Measurements from ENCODE around the gene TBL3.

The TBL3 gene

DNA sequence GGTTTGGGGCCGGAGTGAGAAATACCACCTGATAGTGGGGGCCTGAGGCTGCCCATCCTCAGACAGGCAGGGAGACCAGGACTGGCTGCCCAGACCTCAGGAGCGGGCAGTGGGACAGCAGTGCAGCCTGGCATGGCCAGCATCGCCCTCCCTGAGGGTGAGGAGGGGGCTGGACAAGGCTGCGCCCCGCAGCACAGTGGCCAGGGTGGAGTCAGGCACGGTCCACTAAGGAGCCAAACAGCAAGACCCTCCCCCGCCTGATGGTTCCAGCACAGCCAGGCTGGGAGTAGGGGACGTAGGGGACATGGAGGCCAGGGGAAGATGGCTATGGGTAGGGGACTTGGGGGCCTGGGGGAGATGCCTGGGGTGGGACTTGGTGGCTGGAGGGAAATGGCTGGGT, 34.5 kb downstream of the TBL3 start:
- TF ChIP-seq, protein P1, sequence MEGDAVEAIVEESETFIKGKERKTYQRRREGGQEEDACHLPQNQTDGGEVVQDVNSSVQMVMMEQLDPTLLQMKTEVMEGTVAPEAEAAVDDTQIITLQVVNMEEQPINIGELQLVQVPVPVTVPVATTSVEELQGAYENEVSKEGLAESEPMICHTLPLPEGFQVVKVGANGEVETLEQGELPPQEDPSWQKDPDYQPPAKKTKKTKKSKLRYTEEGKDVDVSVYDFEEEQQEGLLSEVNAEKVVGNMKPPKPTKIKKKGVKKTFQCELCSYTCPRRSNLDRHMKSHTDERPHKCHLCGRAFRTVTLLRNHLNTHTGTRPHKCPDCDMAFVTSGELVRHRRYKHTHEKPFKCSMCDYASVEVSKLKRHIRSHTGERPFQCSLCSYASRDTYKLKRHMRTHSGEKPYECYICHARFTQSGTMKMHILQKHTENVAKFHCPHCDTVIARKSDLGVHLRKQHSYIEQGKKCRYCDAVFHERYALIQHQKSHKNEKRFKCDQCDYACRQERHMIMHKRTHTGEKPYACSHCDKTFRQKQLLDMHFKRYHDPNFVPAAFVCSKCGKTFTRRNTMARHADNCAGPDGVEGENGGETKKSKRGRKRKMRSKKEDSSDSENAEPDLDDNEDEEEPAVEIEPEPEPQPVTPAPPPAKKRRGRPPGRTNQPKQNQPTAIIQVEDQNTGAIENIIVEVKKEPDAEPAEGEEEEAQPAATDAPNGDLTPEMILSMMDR (IDR thresholded peaks at IDR 0.05) = no peak

GRCh38 chr16:2007081-2007836, 35.4 kb downstream of the TBL3 start:
- TF ChIP-seq, protein P1 (IDR thresholded peaks at IDR 0.05) = no peak

- TF ChIP-seq, protein P1 (IDR thresholded peaks at IDR 0.05) = no peak
These were observed 36.2 kb downstream of the TBL3 start for GRCh38 chr16:2008009-2008526.

DNA sequence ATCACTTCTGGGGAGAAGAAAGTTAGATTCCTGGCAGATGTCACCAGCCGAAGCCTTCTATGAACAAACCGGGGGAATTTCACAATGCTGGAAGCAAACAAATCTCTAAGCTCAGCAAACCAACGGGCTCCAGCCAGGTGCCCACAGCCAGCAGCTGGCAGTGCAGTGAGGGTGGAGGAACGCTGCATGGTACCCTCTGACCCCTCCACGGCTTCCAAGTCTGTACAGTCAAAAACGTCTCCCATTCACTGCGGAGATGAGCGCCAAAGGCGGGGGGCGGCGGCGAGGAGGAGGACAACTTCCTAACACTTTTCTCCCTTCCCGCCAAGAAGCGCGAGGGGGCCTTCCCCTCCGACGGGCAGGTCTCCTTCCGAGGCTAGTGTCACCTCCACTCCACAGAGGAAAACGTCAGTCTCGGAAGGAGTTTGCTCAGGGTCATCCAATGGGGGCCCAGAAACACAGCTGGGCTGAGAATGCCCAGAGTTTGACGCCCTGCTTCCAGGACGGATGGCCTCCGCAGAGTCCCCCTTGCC, 36.8 kb downstream of the TBL3 start:
- TF ChIP-seq, protein P1 (IDR thresholded peaks at IDR 0.05) = no peak

DNA sequence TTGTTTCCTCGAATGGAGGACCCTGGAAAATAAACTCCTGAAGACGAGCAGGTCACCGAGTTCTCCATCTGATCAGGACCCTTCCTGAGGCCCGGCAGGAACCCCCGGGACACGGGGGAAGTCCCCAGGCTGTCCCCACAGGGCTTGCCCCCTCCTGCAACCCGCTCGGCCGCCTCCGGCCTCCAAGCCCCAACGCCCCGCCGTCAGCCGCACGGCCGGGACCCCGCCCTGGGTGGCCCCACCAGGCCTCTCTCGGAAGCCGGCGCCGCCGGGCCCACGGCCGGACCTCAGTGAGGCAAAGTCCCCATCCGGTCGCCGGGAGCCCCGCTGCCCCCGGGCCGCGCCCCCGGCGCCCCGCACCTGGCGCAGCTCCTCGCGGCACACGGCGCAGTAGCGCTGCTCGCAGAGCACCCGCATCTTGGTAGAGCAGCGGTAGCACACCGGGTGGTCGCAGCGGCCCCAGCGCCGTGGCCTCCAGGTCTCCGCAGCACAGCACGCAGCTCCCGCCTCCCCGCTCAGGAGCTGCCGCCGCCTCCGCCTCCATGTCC, 37.4 kb downstream of the TBL3 start:
- TF ChIP-seq, protein P1 (IDR thresholded peaks at IDR 0.05) = no peak

- TF ChIP-seq, protein P1 (IDR thresholded peaks at IDR 0.05) = no peak
These were observed 38.1 kb downstream of the TBL3 start, which contains the start of gene ZNF598 for GRCh38 chr16:2009791-2010510. Gene ZNF598 (minus strand): TSS chr16:2009821.

DNA sequence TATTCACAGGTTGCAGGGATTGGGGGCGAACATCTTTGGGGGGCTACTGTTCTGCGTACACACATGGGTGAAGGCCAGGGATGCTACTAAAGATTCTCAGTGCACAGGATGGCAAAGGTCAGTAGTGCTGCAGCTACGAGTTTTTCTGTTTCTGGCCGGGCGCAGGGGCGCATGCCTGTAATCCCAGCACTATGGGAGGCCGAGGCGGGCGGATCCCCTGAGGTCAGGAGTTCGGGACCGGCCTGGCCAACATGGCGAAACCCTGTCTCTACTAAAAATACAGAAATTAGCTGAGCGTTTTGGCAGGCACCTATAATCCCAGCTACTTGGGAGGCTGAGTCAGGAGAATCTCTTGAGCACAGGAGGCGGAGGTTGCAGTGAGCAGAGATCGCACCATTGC, 41.7 kb downstream of the TBL3 start:
- TF ChIP-seq, protein P1 (IDR thresholded peaks at IDR 0.05) = no peak

All from LNCAP (cell line).